Keratinocyte (primary cell): ENCODE data around the gene RERE. TPM values are rescaled to one million over a fixed set of nuclear protein-coding genes. Genes with fewer than 3 reads are reported as not detected.

ENCODE experiments used
- DNase-seq: peaks from one replicate; pipeline ENCODE4 v3.0.0-alpha.2; 2011; ENCODE audit warnings: low read depth, missing footprints, low spot score
- FAIRE-seq: peaks from 2 replicates; lab custom pipeline; 2011; peaks lifted over from hg19 to GRCh38; lab: Jason Lieb, UNC
- H2AFZ ChIP-seq: 2 replicates; pipeline ENCODE4 v1.6.0; 2012; ENCODE audit warnings: low read length, control low read depth, inconsistent platforms; ENCODE audit not compliant: control insufficient read depth
- H3K27ac ChIP-seq: 2 replicates; pipeline ENCODE4 v1.5.1; 2011; ENCODE audit warnings: low read length; ENCODE audit not compliant: control insufficient read depth, insufficient read depth
- H3K27me3 ChIP-seq: 3 replicates; pipeline ENCODE4 v1.6.0; 2011; ENCODE audit warnings: low read length; ENCODE audit not compliant: control insufficient read depth, insufficient read depth; ENCODE audit errors: extremely low read depth
- H3K36me3 ChIP-seq, 2 experiments: 2 replicates in 1 of 2; 3 replicates in 1 of 2; pipeline ENCODE4 v1.5.1; 2011; ENCODE audit warnings: low read length in 2 of 2, mild to moderate bottlenecking in 1 of 2; ENCODE audit not compliant: control insufficient read depth in 2 of 2, insufficient read depth in 2 of 2; ENCODE audit errors: extremely low read depth in 1 of 2
- H3K4me1 ChIP-seq: 3 replicates; pipeline ENCODE4 v1.5.1; 2011; ENCODE audit warnings: low read length; ENCODE audit not compliant: control insufficient read depth, insufficient read depth; ENCODE audit errors: extremely low read depth
- H3K4me2 ChIP-seq: 3 replicates; pipeline ENCODE4 v1.6.0; 2011; ENCODE audit warnings: low read depth, low read length; ENCODE audit not compliant: control insufficient read depth, insufficient read depth; ENCODE audit errors: extremely low read depth
- H3K4me3 ChIP-seq, 3 experiments: fragments of 200-600 bp in 1 of 3; sonication (generic) in 1 of 3; 2 replicates in 2 of 3; 3 replicates in 1 of 3; pipeline ENCODE4 v1.5.1; 2011 to 2016; ENCODE audit warnings: low read length in 3 of 3, mild to moderate bottlenecking in 3 of 3, control low read depth in 2 of 3, inconsistent platforms in 1 of 3, low read depth in 1 of 3, mixed read lengths in 1 of 3, mixed run types in 1 of 3, moderate library complexity in 1 of 3; ENCODE audit not compliant: control insufficient read depth in 2 of 3, insufficient read depth in 2 of 3; ENCODE audit errors: extremely low read depth in 1 of 3
- H3K79me2 ChIP-seq: 2 replicates; pipeline ENCODE4 v1.6.0; 2012; ENCODE audit warnings: low read length; ENCODE audit not compliant: control insufficient read depth, insufficient read depth
- H3K9ac ChIP-seq: 3 replicates; pipeline ENCODE4 v1.6.0; 2011; ENCODE audit warnings: low read length; ENCODE audit not compliant: control insufficient read depth, insufficient read depth; ENCODE audit errors: extremely low read depth
- H3K9me1 ChIP-seq: 3 replicates; pipeline ENCODE4 v1.6.0; 2011; ENCODE audit warnings: low read length; ENCODE audit not compliant: control insufficient read depth, insufficient read depth; ENCODE audit errors: extremely low read depth
- H3K9me3 ChIP-seq: 2 replicates; pipeline ENCODE4 v1.5.1; 2012; ENCODE audit warnings: low read depth, low read length; ENCODE audit not compliant: control insufficient read depth
- H4K20me1 ChIP-seq: 3 replicates; pipeline ENCODE4 v1.6.0; 2011; ENCODE audit warnings: low read length; ENCODE audit not compliant: control insufficient read depth, insufficient read depth; ENCODE audit errors: extremely low read depth
- CTCF ChIP-seq, 3 experiments: IDR thresholded peaks in 1 of 3; conservative IDR thresholded peaks in 1 of 3; optimal IDR thresholded peaks in 1 of 3; 2 replicates in 2 of 3; 3 replicates in 1 of 3; pipeline versions ENCODE3 to v1.5.1; 2011; ENCODE audit warnings: low read length in 3 of 3, mild to moderate bottlenecking in 3 of 3, moderate library complexity in 2 of 3, control low read depth in 1 of 3, inconsistent platforms in 1 of 3; ENCODE audit not compliant: insufficient read depth in 2 of 3; ENCODE audit errors: extremely low read depth in 1 of 3
- EZH2 ChIP-seq: IDR thresholded peaks from one replicate; pipeline ENCODE4 v1.6.1; 2012; ENCODE audit warnings: inconsistent platforms, mild to moderate bottlenecking, low read length, moderate library complexity
- dilution Hi-C: fragments of 300-500 bp; cut with MboI; formaldehyde crosslinking; loops from one replicate; pipeline ENCODE4 v1.7.0; 2020; ENCODE audit warnings: low sequenced_read_pairs; ENCODE audit not compliant: extremely low pct_ligation_motif_present
- polyA plus RNA-seq, 5 experiments: library from polyadenylated mRNA; depleted of rRNA in 3 of 5; stranded (reverse) in 3 of 5; stranded (forward) in 1 of 5; unstranded in 1 of 5; fragments of >200 nt; gene quantifications; 1 replicate in 1 of 5; 2 replicates in 3 of 5; 3 replicates in 1 of 5; pipeline versions ENCODE4 v1.2.1 to v1.2.3, GENCODE V29; 2011 to 2012; ENCODE audit warnings: missing spikeins in 2 of 5, low read depth in 1 of 5, low replicate concordance in 1 of 5

RERE gene
- polyA plus RNA-seq, 1 donor (not counting 4 experiments of a cell fraction or from before 2014, with no cell fraction given) = 3.8 TPM

- Histone ChIP-seq H3K36me3 (peaks cover 0 to 3% of the 10 kb centered on the region in 2 experiments), H4K20me1 (no peaks in the 10 kb centered on the region), H3K27me3 (no peaks in the 10 kb centered on the region), H3K4me1 (peaks cover 23% of the 10 kb centered on the region), H2AFZ (peak overlapping the region; percentile 11), H3K4me3 (no peak overlapping the region), H3K9me3 (no peaks in the 10 kb centered on the region), H3K27ac (no peak overlapping the region), H3K4me2 (no peak overlapping the region), H3K9me1 (no peaks in the 10 kb centered on the region), H3K79me2 (no peaks in the 10 kb centered on the region), H3K9ac (no peak overlapping the region)
- DNase-seq (no peak), FAIRE-seq (no peak)
- TF ChIP-seq CTCF (optimal IDR thresholded peaks at IDR 0.05 in 1 of 3, IDR thresholded peaks at IDR 0.05 in 1 of 3, conservative IDR thresholded peaks at IDR 0.05 in 1 of 3; ENCODE audit: extremely low read depth in 1 of 3, insufficient read depth in 2 of 3, low read length in 3 of 3) = no peak
- no peak for TF ChIP-seq EZH2
- dilution Hi-C loops = no loop called here
These were observed 359.6 kb downstream of the RERE start for GRCh38 chr1:8457760-8458381.

GRCh38 chr1:8456991-8457390 lies 360.4 kb downstream of the RERE start:
- Histone ChIP-seq H3K27me3 (no peaks in the 10 kb centered on the region), H3K9me3 (no peaks in the 10 kb centered on the region), H3K4me2 (no peak overlapping the region), H2AFZ (no peak overlapping the region), H3K27ac (no peak overlapping the region), H3K4me3 (no peak overlapping the region), H4K20me1 (no peaks in the 10 kb centered on the region), H3K9ac (no peak overlapping the region), H3K4me1 (peaks cover 23% of the 10 kb centered on the region), H3K9me1 (no peaks in the 10 kb centered on the region), H3K79me2 (no peaks in the 10 kb centered on the region), H3K36me3 (peaks cover 0 to 3% of the 10 kb centered on the region in 2 experiments)
- no peak for FAIRE-seq
- dilution Hi-C loops = no loop called here
- DNase-seq = no peak
- TF ChIP-seq EZH2 (no peak), CTCF (optimal IDR thresholded peaks at IDR 0.05 in 1 of 3, IDR thresholded peaks at IDR 0.05 in 1 of 3, conservative IDR thresholded peaks at IDR 0.05 in 1 of 3; ENCODE audit: extremely low read depth in 1 of 3, insufficient read depth in 2 of 3, low read length in 3 of 3) (no peak)
